ENCODE results near the gene CLIP3.

CLIP3 gene

GRCh38 chr19:35992907-35993765, 39.5 kb downstream of the CLIP3 start:
- TF ChIP-seq, protein P1, sequence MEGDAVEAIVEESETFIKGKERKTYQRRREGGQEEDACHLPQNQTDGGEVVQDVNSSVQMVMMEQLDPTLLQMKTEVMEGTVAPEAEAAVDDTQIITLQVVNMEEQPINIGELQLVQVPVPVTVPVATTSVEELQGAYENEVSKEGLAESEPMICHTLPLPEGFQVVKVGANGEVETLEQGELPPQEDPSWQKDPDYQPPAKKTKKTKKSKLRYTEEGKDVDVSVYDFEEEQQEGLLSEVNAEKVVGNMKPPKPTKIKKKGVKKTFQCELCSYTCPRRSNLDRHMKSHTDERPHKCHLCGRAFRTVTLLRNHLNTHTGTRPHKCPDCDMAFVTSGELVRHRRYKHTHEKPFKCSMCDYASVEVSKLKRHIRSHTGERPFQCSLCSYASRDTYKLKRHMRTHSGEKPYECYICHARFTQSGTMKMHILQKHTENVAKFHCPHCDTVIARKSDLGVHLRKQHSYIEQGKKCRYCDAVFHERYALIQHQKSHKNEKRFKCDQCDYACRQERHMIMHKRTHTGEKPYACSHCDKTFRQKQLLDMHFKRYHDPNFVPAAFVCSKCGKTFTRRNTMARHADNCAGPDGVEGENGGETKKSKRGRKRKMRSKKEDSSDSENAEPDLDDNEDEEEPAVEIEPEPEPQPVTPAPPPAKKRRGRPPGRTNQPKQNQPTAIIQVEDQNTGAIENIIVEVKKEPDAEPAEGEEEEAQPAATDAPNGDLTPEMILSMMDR (IDR thresholded peaks at IDR 0.05; ENCODE audit: low read depth, low read length): no peak
- H3K4me3 ChIP-seq (ENCODE audit: low read depth, low read length): no peak overlapping the region

GRCh38 chr19:35991731-35992450, 40.8 kb downstream of the CLIP3 start:
- TF ChIP-seq, protein P1 (IDR thresholded peaks at IDR 0.05; ENCODE audit: low read depth, low read length): no peak
- H3K4me3 ChIP-seq (ENCODE audit: low read depth, low read length): no peak overlapping the region

GRCh38 chr19:35990771-35991730, 41.6 kb downstream of the CLIP3 start:
- no peak overlapping the region for H3K4me3 ChIP-seq (ENCODE audit: low read depth, low read length)
- TF ChIP-seq, protein P1 (IDR thresholded peaks at IDR 0.05; ENCODE audit: low read depth, low read length): no peak

DNA sequence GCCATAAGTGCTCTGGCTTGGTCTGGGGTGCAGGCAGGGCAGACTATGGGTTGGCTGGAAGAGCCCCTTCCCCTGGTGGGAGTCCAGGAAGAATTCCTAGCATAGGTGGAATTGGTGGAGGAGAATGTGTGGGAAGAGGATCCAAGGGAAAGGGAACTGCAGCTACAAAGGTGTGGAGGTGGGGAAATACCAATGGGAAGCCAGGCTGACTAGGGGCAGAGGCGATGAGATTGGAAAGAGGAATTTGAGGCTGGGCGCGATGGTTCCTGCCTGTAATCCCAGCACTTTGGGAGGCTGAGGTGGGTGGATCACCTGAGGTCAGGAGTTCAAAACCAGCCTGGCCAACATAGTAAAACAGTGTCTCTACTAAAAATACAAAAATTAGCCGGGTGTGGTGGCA, 42.5 kb downstream of the CLIP3 start:
- TF ChIP-seq, protein P1 (IDR thresholded peaks at IDR 0.05; ENCODE audit: low read depth, low read length): no peak

GRCh38 chr19:35988824-35989223, 43.8 kb downstream of the CLIP3 start:
- TF ChIP-seq, protein P1 (IDR thresholded peaks at IDR 0.05; ENCODE audit: low read depth, low read length): no peak
- no peak overlapping the region for H3K4me3 ChIP-seq (ENCODE audit: low read depth, low read length)

More for the DNA sequence above, 42.5 kb downstream of the CLIP3 start:
- H3K4me3 ChIP-seq (ENCODE audit: low read depth, low read length): no peak overlapping the region

- TF ChIP-seq, protein P1 (IDR thresholded peaks at IDR 0.05; ENCODE audit: low read depth, low read length): no peak
- H3K4me3 ChIP-seq (ENCODE audit: low read depth, low read length): no peak overlapping the region
Measured at GRCh38 chr19:35987571-35987896, 45.1 kb downstream of the CLIP3 start.
